Stimulated activated CD8-positive, alpha-beta memory T cell treated with anti-CD3 and anti-CD28 coated beads, Interleukin-15, amount 100 ng/mL, for 4 hours (primary cell): ENCODE data around the gene GLRX.
A peak's percentile ranks its signal among the peaks of the same experiment; 100 is the strongest.
"Not testable (repeated sequence)": the region's sequence is repeated elsewhere in the genome, so short reads cannot be mapped to it uniquely, and the experiment has no call there.

Source experiments
- DNase-seq, 2 donors: peaks; one replicate each; pipeline ENCODE4 v3.0.0-alpha.2; 2020; ENCODE audit warnings: low read depth in 2 of 2

GLRX gene

DNA sequence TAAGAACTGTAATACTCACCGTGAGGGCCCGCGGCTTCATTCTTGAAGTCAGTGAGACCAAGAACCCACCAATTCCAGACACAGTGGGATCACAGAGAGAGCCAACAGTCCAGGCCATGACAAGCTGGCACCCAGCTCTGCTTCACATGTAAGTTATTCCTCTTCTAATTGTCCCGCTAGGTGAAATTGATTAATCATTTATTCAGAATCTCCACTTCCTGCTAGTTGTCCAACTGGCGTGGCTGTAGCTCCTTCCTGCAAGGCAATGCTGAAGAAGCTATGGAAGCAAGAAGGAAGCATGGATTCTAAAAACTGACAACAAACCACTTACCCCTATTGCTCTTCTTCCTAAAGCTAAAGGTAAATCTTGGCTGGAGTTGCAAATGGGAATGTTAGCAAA is 30.0 kb upstream of the GLRX start:
- DNase-seq: no peak

DNA sequence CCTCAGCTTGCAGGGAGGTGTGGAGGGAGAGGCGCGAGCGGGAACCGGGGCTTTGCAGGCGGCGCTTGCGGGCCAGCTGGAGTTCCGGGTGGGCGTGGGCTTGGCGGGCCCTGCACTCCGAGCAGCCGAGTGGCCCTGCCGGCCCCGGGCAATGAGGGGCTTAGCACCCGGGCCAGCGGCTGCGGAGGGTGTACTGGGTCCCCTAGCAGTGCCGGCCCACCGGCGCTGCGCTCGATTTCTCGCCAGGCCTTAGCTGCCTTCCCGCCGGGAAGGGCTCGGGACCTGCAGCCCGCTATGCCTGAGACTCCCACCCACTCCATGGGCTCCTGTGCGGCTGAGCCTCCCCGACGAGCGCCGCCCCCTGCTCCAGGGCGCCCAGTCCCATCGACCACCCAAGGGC is 28.6 kb upstream of the GLRX start:
- not testable (repeated sequence) for DNase-seq

DNA sequence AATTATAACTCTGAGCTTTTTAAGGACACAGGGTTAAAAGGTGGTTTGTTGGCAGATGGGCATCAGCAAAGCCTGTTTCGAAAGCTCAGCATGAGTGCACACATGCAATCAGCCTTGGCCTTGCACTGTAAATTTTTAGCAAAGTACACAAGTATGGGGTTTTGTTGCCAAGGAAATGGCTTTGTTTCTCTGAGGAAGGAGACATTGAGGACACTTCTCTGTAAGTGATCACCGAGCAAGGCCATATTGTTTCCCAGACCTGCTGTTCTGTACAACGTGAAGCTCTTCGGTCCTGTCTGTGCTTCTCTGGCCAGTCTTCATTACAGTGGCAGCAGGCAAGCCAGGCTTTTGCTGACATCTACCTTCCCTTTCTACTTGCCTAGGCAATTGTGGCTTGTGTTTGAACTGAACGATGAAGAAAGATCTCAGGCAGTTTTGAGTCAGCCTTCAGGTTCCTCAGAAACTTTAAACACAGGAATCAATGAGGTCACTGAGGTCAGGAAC is 27.9 kb upstream of the GLRX start:
- no peak for DNase-seq

DNA sequence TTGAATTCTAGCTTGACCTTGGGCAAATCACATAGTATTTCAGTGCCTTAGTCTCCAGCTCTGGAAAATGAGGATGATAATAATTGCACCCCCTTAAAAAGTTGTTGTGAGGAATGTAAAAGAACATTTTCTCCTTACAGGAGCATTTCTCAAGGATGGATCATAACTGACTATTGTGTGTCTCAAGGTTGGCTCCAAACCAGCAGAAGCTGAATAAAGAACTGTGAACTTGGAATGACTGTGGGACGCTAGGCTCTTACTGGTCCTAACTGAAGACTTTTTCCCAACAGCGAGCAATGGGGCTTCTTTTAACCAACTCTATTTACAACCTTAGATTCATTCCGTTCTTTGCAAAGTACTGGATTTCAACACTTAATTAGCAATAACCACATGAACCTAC is 26.2 kb upstream of the GLRX start:
- no peak for DNase-seq

DNA sequence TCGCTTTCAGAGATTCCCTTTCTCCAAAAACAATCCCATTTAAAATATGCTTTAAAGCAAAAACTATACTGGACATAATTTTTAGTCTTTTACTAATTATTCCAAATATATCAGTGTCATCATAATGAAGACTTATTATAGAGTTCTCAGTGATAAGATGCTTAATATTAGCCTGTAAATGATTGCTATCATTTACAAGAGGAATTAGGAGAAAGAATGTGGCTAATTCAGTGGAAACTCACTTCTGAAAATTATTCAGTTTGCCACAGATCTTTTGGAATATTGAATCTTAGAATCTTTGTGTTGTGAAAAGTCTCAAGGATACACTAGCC is 24.7 kb upstream of the GLRX start:
- DNase-seq: no peak

- DNase-seq: peak in 1 of 2 donors; percentile 31
Observed at GRCh38 chr5:95846554-95847260, 24.2 kb upstream of the GLRX start.

DNA sequence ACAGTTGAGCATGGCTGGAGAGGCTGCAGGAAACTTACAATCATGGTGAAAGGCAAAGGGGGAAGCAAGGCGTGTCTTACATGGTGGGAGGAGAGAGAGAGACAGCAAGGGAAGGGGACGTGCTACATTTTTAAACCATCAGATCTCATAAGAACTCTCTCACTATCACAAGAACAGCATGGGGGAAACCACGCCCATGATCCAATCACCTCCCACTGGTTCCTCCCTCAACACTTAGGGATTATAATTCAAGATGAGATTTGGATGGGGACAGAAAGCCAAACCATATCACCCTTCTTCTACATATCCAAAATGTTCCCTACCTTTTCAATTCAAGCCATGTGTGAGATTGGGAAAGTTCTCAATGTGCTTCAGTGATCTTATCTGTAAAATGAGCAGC is 22.9 kb upstream of the GLRX start:
- no peak for DNase-seq

GRCh38 chr5:95843733-95844223 is 21.3 kb upstream of the GLRX start:
- DNase-seq: no peak

DNA sequence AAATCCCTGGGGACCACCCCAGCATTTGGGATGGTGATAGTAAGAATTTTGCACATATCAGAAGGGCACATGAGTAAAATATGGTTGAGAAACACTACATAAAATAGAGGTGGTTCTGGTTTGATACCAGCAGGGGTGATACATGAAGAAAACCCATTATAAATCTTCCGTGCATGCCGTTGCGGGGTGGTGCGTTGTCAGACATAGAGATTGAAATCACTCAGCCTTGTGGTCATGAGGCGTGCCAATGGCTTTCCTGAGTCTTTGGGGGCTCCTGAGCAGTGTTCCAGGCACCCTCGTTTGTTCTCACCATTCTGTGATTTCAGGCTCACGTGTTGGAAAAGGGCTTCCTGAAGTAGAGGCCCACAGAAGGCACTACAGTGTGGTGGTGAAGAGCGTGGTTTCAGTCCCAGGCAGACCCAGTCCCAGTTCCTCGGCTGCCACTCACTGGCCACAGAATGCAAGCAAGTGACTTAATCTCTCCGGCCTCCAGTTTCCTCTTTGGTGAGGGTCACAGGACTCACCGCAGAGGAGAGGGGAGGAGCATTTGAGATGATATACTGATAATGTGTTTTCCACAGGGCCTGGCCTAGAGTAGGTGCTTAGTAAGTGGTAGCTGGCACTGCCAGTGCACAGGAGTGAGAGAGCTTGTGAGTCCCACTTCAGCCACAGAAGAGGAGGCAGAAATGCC is 20.5 kb upstream of the GLRX start:
- DNase-seq: peak in 1 of 2 donors; percentile 49

DNA sequence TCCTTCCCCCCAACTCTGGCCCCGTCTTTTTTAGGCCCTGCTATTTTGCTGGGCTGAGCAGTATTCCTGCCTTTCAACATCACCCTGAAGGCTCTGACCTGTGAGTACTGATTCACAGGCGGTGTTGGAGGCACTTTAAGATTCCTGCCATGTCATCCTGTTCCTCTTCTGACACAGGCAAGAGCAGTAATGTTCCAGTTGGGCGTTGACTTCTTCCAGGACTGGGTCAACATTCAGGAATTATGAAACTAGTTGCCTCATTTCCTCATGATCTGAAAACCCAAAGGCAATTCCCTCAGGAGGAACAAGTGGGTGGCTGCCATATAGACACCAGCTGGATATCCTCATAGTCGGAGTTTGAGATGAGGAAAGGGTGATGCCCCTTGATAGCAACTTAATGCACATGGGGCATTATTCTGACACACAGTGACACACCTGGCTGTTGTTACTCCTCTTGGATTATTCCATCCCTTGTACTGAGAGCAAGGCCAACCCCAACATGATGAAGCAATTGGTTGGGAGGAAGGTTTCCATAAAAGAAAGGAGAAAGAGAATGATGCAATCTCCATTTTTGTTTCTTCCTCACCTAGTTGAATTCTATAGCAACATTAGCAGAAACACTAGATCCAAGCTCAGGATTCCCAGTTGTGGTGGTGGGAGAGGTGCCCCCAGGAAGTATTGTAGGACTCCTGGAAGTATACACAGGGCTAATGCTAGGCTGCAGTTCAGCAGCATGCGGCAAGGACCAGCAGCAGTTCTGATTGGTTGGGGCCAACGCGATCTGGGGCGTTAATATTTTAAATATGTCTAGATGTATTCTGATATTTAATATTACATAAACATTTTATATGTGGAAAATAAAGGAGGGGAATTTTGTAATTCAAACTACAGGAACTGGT is 19.6 kb upstream of the GLRX start:
- DNase-seq: no peak

DNA sequence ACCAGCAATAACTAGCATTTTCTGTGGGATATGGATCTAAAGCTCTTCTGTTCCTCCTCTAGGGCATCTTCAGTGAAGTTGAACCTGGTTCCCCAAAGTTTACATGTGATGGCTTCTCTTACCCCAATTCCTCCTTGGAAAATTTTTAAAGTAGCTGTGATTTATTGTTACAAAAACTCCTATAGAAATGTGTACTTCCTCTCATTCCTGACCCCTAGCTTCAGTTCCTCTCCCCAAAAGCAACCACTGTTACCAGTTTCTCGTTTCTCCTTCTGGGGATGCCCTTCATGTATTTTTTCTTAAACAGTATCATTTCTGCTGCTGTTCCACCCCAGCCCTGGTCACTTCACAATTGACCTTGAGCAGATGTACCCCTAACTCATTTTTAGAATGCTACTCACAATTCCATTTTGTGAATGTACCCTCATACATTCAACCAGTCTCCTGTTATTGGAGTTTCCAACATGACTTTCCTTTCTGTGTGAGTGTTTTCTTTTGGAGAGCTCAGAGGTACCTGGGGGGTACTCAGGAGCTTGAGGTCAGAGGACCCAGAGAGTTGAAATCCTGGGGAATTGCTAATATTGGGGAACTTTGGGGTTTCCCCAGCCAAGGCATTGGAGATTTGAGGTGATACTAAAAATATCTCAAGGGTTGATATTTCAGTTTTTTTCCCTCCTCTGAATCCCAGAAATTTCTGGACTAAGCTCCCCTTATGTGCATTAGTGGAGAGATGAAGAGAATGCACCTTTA is 18.6 kb upstream of the GLRX start:
- no peak for DNase-seq

DNA sequence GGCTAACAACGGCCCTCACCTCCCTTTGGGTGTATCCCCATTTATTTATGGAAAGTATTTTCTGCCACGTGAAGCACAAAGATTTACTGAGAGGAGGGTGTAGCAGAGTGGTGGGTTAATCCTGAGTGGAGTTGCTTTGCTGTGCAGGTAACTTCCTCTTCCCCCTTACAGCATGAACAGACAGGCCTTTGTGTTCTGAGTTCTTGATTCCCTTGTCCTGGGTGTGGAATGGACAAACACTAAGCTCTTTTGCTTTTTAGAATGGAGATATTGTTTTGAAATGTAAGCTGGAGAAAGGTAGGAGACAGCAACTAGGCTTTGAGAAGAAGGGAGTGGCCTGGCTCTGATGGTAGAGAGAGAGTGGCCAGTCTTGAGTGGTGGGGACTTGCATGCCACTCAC is 17.1 kb upstream of the GLRX start:
- DNase-seq: no peak

GRCh38 chr5:95838556-95838955 is 16.0 kb upstream of the GLRX start:
- no peak for DNase-seq

DNA sequence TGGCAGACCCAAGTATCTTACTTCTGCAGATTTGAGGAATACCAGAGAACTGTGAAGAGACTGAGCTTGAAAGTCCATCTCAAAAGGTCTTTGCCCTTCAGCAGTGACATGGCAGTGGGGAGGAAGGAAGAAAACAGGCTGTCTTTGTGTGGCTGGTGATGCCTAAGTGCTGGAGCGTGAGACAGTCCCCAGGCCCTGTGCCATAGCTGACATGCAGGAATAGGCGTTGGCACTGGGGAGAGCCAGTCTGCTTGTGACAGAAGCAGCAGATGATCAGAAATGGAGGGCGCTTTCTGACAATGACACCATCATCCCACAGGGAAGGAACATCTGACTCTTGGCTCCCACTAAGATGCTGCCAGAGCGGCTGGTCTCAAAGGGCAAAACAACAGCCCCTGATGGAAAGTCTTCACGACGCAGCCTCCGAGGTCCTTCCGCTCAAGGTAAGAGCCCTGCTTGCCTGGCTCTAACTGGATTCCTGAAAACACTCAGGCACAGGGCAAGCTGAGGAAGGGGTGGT is 15.5 kb upstream of the GLRX start:
- DNase-seq: no peak

GRCh38 chr5:95837492-95837891 is 15.0 kb upstream of the GLRX start:
- DNase-seq: no peak

DNA sequence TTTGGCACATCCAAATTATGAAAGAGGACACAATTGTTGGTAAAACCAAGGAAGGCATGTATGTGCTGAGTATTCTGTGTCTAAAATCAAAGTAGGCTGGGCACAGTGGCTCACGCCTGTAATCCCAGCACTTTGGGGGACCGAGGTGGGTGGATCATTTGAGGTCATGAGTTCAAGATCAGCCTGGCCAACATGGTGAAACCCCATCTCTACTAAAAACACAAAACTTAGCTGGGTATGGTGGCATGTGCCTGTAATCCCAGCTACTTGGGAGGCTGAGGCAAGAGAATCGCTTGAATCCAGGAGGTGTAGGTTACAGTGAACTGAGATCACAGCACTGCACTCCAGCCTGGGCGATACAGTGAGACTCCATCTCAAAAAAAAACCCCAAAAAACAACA is 14.4 kb upstream of the GLRX start:
- DNase-seq: not testable (repeated sequence)

DNA sequence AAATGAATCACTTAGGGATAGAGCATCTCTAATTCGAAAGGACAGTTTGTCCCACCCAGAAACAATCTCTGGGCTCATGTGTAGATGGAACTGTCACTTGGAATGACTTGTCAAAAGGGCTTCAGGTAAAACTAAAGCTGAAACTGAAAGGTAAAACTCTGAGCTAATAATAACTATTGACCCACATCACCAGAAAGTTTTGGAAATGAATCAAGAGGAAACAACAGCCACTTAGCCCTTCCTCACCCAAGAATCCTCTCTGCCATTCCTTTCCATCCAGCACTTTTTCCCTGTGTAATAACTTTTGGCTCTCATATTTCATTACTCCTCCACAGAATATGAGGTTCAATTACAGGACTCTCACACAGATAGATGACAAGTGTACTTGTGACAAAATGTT is 14.0 kb upstream of the GLRX start:
- no peak for DNase-seq

DNA sequence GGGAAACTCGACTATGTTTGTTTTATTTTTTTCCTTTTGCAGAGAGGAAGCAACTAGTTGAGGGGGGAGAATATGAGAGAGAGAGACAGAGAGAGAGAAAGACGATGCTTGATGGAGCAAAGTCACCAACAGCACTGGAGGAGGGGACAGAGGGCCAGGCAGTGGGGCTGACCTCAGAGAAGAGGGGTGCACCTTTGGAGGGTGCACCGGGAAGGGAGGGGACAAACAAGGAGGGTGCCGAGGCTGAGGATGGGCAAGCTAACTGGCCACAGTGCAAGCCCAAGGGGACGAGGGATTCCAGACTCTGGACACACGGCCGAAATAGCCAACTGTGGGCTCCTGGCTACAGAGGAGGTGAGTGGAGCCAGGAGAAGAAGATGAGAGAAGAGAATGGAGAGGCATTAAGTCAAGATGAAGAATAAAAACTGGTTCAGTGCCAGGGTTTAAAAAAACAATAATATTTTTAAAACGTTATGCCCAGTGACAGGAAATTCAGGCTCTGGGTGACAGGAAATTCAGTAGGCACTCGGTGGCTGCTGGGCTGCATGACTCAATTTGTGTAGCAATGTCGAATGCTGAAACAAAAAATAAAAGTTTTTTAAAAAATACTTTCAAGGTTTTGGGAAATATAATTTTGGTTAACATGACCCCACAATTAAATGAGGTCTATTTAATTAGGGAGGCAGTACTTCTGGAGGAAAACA is 13.3 kb upstream of the GLRX start:
- DNase-seq: no peak

DNA sequence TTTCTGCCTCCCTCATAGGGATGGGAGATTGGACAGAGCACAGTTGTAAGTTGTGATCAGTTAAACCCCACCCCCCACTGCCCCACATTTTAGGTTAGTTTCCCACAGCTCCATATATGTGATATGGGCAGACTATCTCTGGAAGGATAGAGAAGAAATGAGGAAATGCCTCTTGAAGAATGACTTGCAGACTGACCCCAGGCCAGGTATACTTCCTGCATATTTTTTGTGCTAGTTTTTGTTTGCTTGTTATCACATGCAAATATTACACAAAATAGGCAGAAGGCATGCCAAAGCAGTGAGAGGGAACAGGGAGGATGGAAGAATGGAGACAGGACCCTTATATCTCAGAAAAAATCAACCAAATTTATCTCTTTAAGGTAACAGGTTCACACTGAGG is 10.1 kb upstream of the GLRX start:
- DNase-seq: no peak

GRCh38 chr5:95830226-95830625 is 7.7 kb upstream of the GLRX start:
- no peak for DNase-seq

DNA sequence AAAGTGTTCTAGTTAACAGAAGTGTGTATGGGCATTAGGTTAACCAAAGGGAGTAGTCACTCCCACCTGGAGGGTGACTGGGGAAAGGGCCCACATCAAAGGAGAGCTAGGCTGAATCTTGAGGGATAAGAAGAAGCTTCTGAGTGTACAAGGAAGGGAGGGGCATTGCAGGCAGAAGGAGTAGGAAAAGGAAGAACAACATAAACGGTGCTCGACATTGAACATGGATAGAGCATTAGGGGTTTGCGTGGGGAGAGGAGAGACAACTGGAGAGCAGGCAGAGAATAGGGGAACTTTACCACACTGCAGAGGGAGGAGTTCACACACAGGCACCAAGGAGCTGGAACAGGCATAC is 5.3 kb upstream of the GLRX start:
- DNase-seq: no peak
